ENCODE measurements around the gene FCHO2. TPM values are rescaled to one million over a fixed set of nuclear protein-coding genes. Genes with fewer than 3 reads are reported as not detected.

FCHO2 gene
- total RNA-seq, 1 experiment from 2014 or later = 5.8 TPM

GRCh38 chr5:73039082-73039481 lies 83.2 kb downstream of the FCHO2 start:
- no peak overlapping the region for H3K9ac ChIP-seq (ENCODE audit: extremely low read depth, insufficient read length, low read length)
- no peaks in the 10 kb centered on the region for H4K20me1 ChIP-seq (ENCODE audit: control insufficient read depth, insufficient read depth, insufficient read length)
- H3K9me3 Mint-ChIP-seq = no peaks in the 10 kb centered on the region; a peak in 1 of 5 replicates
- no peak overlapping the region for H3K56ac ChIP-seq (ENCODE audit: insufficient read length, low read depth, low read length)
- no peak overlapping the region for H3K27ac ChIP-seq (ENCODE audit: insufficient read length, low read depth, low read length)
- H3K18ac ChIP-seq (ENCODE audit: insufficient read length, low read depth, low read length) = no peak overlapping the region
- H2BK12ac ChIP-seq (ENCODE audit: insufficient read length, low read depth, low read length) = no peak overlapping the region
- no peaks in the 10 kb centered on the region for H3K23me2 ChIP-seq (ENCODE audit: insufficient read length, low read depth, low read length, poor library complexity, severe bottlenecking)
- H2BK120ac ChIP-seq (ENCODE audit: low read depth, low read length, poor library complexity, severe bottlenecking) = no peak overlapping the region
- no peak overlapping the region for H2BK5ac ChIP-seq (ENCODE audit: insufficient read length, low read length)
- no peak overlapping the region for H3K14ac ChIP-seq (ENCODE audit: insufficient read depth, low read length)
- peaks cover 0 to 7% (median 0%) of the 10 kb centered on the region in 3 experiments; a peak in 1 of 7 replicates for H3K36me3 Mint-ChIP-seq (ENCODE audit: insufficient read depth in 1 of 3, low read depth in 3 of 3)
- TF ChIP-seq CTCF (conservative IDR thresholded peaks at IDR 0.05) = no peak
- H4K91ac ChIP-seq (ENCODE audit: insufficient read length, low read depth, low read length) = no peak overlapping the region
- H3K4me3 Mint-ChIP-seq = peak overlapping the region in 1 of 2 experiments; percentile 32; a peak in 1 of 5 replicates
- H2AFZ ChIP-seq (ENCODE audit: low read length) = no peak overlapping the region
- H3K4me2 ChIP-seq (ENCODE audit: insufficient read depth, insufficient read length, low read length) = no peak overlapping the region
- H3K79me2 ChIP-seq (ENCODE audit: insufficient read depth, low read length) = no peaks in the 10 kb centered on the region
- H3T11ph ChIP-seq (ENCODE audit: low read length) = no peak overlapping the region
- H3K27me3 Mint-ChIP-seq (ENCODE audit: low read depth) = no peaks in the 10 kb centered on the region
- H2BK20ac ChIP-seq (ENCODE audit: low read depth, low read length, poor library complexity, severe bottlenecking) = no peak overlapping the region
- no peak overlapping the region for H3K23ac ChIP-seq (ENCODE audit: insufficient read length, low read depth, low read length)
- no peaks in the 10 kb centered on the region; the same call in 1 of the 2 replicates for H3K4me1 ChIP-seq (ENCODE audit: insufficient read depth, low read length)
- H3K9me3 ChIP-seq (ENCODE audit: control insufficient read depth, low read depth, low read length) = no peaks in the 10 kb centered on the region
- no peaks in the 10 kb centered on the region for H3K79me1 ChIP-seq (ENCODE audit: insufficient read depth, low read depth, low read length, poor library complexity, severe bottlenecking)
- no peak overlapping the region for H4K8ac ChIP-seq (replicated peaks; ENCODE audit: insufficient read length, low read depth, low read length)
- no peaks in the 10 kb centered on the region for H3K27me3 ChIP-seq (ENCODE audit: insufficient read depth, low read length)
- DNase-seq = peak; percentile 78
- H3K27ac Mint-ChIP-seq = peak overlapping the region; percentile 21 to 89 (median 40); a peak in 2 of 7 replicates
- no peak overlapping the region for H4K5ac ChIP-seq (ENCODE audit: insufficient read length, low read depth, low read length)
- no peak overlapping the region for H3K4ac ChIP-seq (ENCODE audit: low read depth, low read length)
- H2AK5ac ChIP-seq (ENCODE audit: insufficient read length, low read length) = no peak overlapping the region
- H2BK15ac ChIP-seq (ENCODE audit: low read depth, low read length) = no peak overlapping the region
- H3K4me1 Mint-ChIP-seq = peaks cover 13 to 15% of the 10 kb centered on the region in 2 experiments
